Fibroblast of gingiva (primary cell): ENCODE results near the gene KRTAP1-4.
A peak's percentile ranks its signal among the peaks of the same experiment; 100 is the strongest.
"Not testable (repeated sequence)": the region's sequence is repeated elsewhere in the genome, so short reads cannot be mapped to it uniquely, and the experiment has no call there.

Experiments used
- DNase-seq: peaks from one replicate; pipeline ENCODE4 v3.0.0-alpha.2; 2011; ENCODE audit warnings: low read depth

Gene KRTAP1-4

GRCh38 chr17:41004397-41004796, 25.6 kb downstream of the KRTAP1-4 start:
- DNase-seq = no peak

DNA sequence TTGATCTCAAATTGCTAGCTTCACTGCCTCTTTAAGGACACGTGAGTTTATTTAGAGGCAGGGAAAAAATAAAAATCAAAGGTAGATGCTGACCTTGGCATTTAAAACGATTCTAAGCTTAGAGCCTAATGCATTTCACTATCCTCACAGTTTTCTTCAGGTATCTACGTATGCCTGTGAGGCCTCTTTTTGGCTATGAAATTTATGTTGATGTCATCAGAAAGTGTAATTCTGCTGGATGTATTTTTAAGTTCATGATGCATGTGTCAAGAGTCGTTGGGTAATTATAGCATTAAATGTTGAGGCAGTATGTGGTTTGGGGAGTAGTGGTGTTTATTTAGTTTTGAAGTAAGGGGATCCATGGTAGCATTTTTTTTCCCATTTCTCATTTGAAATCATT, 26.1 kb downstream of the KRTAP1-4 start:
- no peak for DNase-seq

GRCh38 chr17:41002814-41003213, 27.2 kb downstream of the KRTAP1-4 start:
- DNase-seq = no peak

DNA sequence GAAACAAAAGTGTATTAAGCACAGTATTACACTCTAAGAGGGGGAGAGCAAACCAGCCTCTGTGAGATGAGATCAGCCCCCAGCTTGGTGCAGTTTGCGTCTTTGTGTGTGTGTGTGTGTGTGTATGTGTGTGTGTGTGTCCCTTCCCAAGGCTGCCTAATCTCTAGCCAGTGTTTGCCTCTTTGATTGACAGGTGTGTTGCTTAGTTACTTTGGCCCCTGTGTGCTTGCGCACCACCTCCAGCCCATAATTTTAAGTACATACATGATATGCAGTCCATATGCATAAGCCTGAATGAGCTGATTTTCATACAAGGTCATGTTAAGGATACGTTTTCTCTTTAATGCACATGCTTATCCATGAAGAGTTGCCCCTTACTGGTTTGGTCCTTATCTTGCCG, 28.2 kb downstream of the KRTAP1-4 start:
- DNase-seq = no peak

GRCh38 chr17:40999563-40999962, 30.4 kb downstream of the KRTAP1-4 start, which contains the start of gene KRTAP3-2:
TSS of gene KRTAP3-2 (minus strand) at chr17:40999906. CDS start at chr17:40999853, 53 bp downstream.
- not testable (repeated sequence) for DNase-seq

GRCh38 chr17:40997361-40997760, 32.6 kb downstream of the KRTAP1-4 start:
- no peak for DNase-seq

- no peak for DNase-seq
Observed at GRCh38 chr17:40996829-40997228, 33.2 kb downstream of the KRTAP1-4 start.

- DNase-seq = no peak
Observed at GRCh38 chr17:40995116-40995515, 34.9 kb downstream of the KRTAP1-4 start.

- DNase-seq = no peak
Observed at GRCh38 chr17:40993839-40994238, 36.2 kb downstream of the KRTAP1-4 start, which contains the start of gene KRTAP3-3. TSS of gene KRTAP3-3 (minus strand) at chr17:40994164. CDS start at chr17:40994097, 67 bp downstream.

DNA sequence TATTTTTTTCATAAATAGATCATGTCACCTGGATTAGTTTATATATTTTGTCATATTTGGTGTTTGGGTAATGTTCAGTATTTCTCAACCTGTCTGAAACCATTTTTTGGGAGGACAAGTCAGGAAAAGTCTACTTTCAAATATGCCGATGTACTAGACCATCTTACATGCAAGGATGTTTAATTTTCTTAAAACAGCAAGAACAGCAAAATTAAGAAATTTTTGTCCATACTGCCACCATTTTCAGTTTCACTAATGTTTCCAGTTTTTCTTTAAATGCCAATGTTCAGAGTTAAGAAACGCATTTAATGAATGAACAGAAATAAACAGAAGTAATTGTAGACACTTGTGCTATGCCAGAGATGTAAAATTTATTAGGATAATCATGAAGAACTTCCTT, 36.9 kb downstream of the KRTAP1-4 start:
- no peak for DNase-seq

GRCh38 chr17:40992666-40993065, 37.3 kb downstream of the KRTAP1-4 start:
- no peak for DNase-seq

- DNase-seq = no peak
Observed at GRCh38 chr17:40986920-40987319, 43.1 kb downstream of the KRTAP1-4 start.

- no peak for DNase-seq
Observed at GRCh38 chr17:40984226-40984625, 45.8 kb downstream of the KRTAP1-4 start, which contains the start of gene KRT40. TSS of gene KRT40 (minus strand) at chr17:40984326. CDS start at chr17:40984273, 53 bp downstream.

DNA sequence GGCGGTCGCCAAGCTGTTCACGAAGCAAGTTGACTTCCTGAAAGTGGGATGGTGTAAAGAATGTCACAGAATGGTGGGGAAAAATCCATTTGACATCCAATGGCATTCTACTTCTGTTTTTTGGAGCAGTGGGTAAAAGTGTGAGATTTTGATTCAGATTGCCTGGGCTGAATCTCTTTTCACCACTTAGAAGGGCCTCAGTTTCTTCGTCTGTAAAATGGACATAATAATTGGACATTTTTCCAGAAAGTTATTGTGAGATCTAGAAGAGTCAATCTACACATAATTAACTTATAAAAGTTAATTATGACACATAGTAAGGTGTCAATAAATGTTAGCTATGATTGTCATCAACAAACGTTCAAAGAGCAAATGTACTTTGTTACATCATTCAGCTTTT, 48.9 kb downstream of the KRTAP1-4 start:
- DNase-seq = no peak

GRCh38 chr17:40980596-40980995, 49.4 kb downstream of the KRTAP1-4 start:
- DNase-seq = peak; percentile 52

- no peak for DNase-seq
Observed at GRCh38 chr17:40980117-40980516, 49.9 kb downstream of the KRTAP1-4 start.
